HG02885 (cell line): ENCODE measurements around the gene SLC22A7.

Source experiments
- ATAC-seq: cut with Tn5 transposase; IDR thresholded peaks from one replicate; pipeline ENCODE4 v1.9.1; 2021; ENCODE audit warnings: mild to moderate bottlenecking; ENCODE audit not compliant: unreplicated experiment, poor library complexity

SLC22A7 gene

GRCh38 chr6:43282060-43282459, 16.0 kb upstream of the SLC22A7 start:
- ATAC-seq = no peak

DNA sequence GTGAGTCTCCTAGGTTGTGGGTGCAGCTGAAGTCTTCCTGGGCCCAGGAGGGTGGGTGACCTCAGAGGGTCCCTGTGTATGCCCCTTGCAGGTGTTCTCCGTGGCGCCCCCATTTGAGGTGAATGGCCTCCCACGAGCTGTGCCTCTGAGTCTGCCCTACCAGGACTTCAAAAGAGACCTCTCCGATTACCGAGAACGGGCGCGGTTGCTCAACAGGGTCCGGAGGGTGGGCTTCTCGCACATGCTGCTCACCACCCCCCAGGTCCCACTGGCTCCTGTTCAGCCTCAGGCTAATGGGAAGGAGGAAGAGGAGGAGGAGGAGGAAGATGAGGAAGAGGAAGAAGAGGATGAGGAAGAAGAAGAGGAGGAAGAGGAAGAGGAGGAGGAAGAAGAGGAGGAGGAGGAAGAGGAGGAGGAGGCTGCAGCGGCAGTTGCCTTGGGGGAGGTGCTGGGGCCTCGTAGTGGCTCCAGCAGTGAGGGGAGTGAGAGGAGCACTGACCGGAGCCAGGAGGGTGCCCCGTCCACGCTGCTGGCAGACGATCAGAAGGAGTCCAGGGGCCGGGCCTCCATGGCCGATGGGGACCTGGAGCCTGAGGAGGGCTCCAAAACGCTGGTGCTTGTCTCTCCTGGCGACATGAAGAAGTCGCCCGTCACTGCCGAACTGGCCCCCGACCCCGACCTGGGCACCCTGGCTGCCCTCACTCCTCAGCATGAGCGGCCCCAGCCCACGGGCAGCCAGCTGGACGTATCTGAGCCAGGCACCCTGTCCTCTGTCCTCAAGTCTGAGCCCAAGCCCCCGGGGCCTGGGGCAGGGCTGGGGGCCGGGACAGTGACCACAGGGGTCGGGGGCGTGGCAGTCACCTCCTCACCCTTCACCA, 15.2 kb upstream of the SLC22A7 start:
- ATAC-seq = no peak

DNA sequence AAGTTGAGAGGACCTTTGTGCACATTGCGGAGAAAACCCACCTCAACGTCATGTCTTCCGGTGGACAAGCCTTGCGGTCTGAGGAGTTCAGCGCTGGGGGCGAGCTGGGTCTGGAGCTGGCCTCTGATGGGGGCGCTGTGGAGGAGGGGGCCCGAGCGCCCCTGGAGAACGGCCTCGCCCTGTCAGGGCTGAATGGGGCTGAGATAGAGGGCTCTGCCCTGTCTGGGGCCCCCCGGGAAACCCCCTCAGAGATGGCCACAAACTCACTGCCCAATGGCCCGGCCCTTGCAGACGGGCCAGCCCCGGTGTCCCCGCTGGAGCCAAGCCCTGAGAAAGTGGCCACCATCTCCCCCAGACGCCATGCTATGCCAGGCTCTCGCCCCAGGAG, 14.6 kb upstream of the SLC22A7 start:
- ATAC-seq = no peak

GRCh38 chr6:43283905-43284304, 14.2 kb upstream of the SLC22A7 start:
- no peak for ATAC-seq

DNA sequence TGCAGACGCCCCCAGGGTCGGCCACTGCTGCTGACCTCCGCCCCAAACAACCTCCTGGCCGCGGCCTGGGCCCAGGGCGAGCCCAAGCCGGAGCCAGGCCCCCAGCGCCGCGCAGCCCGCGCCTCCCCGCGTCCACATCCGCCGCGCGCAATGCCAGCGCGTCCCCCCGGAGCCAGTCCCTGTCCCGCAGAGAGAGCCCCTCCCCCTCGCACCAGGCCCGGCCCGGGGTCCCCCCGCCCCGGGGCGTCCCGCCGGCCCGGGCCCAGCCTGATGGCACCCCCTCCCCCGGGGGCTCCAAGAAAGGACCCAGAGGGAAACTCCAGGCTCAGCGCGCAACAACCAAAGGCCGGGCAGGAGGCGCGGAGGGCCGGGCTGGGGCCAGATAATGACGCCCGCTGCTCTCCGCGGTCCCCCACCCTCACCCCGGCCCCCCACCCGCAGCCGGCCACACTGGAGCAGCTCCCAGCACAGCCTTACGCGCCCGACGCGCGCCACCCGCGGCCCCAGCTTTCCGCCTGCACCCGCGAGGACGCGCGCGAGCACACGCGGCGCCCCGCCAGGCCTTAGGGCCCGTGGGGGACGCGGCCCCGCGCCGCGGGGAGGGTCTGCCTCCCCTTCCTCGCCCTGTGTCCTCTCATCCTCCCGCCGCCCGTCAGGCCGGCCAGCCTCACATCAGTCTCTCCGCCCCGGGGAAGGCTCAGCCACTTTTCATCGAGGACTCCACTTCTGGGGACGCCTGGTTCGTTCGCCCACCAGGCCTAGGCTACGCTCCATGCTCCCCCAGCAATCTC, 12.9 kb upstream of the SLC22A7 start:
- ATAC-seq = no peak

GRCh38 chr6:43285832-43286231, 12.2 kb upstream of the SLC22A7 start:
- no peak for ATAC-seq

DNA sequence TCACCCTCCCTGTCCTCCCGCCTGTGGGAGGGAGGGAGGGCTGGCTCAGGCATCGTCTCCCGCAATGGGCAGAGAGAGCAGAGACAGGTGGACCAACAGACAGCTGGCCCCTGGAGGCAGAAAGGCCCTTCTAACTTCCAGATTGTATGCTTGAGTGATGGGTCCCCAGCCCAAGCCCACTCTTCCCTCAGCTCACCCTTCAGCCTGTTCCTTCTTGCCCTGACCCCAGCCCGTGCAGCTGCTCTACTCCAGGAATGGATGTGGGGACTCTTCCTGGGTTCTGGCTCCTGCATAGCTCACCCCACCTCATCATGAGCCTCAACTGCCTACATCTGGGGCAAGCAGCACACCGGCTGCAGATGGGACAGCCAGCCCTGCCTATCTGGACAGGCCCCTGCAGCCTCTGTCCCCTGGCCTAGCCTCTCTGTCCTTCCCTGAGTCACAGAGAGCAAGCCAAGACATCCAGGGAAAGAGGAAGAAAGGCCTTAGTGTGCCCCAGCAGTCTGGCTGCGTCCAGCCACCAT, 11.5 kb upstream of the SLC22A7 start:
- ATAC-seq = no peak

- no peak for ATAC-seq
Measured at GRCh38 chr6:43286980-43287716, 10.9 kb upstream of the SLC22A7 start.

DNA sequence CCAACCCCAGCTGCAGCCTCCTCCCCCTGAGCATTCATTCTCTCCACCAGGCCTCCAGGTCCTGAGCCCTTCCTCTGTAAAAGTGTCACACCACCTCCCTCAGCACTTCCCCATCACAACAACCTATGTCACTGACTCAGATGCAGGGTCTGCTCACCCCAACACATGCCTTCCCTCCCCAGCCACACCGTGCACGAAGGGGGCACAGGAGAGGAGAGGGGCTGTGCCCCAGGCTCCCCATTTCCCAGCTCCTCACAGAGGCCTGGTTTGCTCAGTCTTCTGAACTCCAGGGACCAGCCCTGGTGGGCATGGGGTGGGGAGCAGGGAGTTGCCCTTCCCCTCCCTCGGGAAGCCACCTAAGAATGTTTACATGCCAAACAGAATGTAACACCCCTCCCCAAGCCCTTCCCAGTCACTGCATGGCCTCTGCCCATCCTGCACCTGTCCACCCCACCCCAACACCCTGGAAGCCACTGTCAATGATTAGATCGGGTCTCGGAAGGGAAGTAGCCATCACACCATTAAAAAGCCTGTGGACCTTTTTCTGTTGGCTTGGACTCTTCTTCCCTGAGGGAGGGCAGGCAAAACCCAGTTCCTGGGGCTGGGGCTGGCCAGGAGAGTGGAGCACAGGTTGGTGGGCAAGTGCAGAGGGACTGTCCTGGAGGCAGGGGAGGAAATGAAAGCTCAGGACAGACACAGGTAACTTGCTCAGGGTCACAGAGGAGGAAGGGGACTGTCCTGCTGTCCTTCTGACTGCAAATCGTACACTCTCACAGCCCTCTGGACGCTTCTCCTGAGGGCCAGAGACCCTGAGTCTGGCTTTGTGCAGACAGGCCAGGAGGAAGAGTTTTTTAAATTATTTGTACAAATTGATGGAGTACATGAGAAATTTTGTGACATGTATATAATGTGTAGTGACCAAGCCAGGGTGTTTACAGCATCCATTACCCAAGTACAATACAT, 10.1 kb upstream of the SLC22A7 start:
- ATAC-seq = no peak

GRCh38 chr6:43290339-43290904, 7.6 kb upstream of the SLC22A7 start:
- ATAC-seq = no peak

- ATAC-seq = no peak
Measured at GRCh38 chr6:43290905-43291355, 7.1 kb upstream of the SLC22A7 start.

- ATAC-seq = no peak
Measured at GRCh38 chr6:43291708-43292107, 6.4 kb upstream of the SLC22A7 start.

DNA sequence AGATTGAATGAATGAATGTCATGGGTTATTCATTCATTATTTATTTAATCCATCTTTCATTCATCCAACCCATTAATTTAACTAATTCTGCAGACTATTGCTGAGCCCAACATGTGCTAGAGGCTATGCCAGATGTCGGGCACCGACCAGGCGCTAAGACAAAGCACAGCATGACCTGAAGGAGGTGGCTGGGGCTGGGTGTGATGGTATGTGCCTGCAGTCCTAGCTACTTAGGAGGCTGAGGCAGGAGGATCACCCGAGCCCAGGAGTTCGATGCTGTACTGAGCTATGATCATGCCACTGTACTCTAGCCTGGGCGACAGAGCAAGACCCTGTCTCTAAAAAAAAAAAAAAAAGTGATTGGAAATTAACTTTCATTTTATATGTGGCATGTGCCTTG, 5.7 kb upstream of the SLC22A7 start:
- ATAC-seq = no peak

DNA sequence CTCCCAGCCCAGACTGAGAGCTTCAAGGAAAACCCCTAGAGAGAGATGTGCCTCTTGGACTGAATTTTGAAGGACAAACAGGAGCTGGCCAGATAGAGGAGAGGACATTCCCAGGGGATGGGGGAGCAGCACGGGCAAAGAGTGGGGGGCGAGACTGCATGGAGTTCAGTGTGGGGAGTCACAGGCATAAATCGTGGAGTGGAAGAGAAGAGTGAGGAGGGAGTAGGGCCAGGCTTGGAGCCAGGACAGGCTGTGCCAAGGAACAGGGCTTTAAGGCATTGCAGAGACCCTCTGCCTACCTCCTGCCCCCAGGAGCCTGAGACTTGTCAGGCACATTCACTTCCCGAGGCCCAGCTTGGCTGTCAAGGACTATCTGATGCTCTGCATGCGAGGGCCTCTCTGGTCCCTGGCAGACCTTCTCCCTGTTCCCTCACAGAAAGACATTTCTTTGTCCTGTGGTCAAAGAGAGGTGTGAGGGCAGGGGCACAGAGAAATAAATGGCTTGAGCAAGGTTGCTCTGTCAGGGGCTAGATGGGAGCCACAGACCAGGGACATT, 5.2 kb upstream of the SLC22A7 start:
- ATAC-seq = no peak

DNA sequence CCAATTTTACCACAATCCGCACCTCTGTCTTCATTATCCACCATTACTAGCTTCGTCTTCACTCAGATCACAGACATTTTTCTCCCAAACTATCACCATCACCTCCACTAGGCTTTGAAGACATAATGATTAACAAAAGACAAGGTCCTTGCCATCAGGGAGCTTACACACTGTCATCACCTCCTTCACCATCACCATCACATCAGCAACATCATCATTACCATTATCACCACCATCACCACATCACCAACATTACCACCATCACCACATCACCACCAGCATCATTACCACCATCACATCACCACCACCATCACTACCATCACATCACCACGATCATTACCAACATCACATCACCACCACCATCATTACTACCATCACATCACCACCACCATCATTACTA, 4.4 kb upstream of the SLC22A7 start:
- no peak for ATAC-seq

- ATAC-seq = no peak
Measured at GRCh38 chr6:43294536-43294935, 3.5 kb upstream of the SLC22A7 start.

DNA sequence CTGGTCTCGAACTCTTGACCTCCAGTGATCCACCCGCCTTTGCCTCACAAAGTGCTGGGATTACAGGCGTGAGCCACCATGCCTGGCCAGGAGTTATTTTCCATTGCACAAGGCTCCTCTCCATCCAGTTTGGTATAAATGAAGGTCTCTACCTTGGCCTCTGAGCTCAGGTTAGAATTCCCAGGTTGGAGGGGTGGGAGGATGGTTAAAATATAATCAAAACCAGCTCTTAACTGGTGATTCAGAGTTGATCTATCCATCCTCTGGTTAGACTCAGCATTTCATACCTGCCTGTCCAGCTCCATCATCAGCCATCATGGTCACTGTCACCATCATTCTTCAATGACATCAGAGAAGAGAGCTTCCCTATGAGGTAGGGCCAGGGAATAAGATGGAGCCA, 2.6 kb upstream of the SLC22A7 start:
- ATAC-seq = no peak

- no peak for ATAC-seq
Measured at GRCh38 chr6:43296780-43297497, 1.1 kb upstream of the SLC22A7 start.
